Stimulated activated CD8-positive, alpha-beta memory T cell treated with anti-CD3 and anti-CD28 coated beads, Interleukin-12 subunit alpha, Interleukin-12 subunit beta, amount 100 ng/mL, for 24 hours (primary cell): ENCODE results near the gene N4BP2L1.
"Not testable (repeated sequence)": the region's sequence is repeated elsewhere in the genome, so short reads cannot be mapped to it uniquely, and the experiment has no call there.

Experiments used
- DNase-seq: peaks from one replicate; pipeline ENCODE4 v3.0.0-alpha.2; 2020; ENCODE audit errors: extremely low read depth

The N4BP2L1 gene

GRCh38 chr13:32390484-32390883, 37.4 kb downstream of the N4BP2L1 start:
- DNase-seq = no peak

- no peak for DNase-seq
These were observed 37.9 kb downstream of the N4BP2L1 start for GRCh38 chr13:32390048-32390447.

GRCh38 chr13:32385410-32385809, 42.5 kb downstream of the N4BP2L1 start:
- no peak for DNase-seq

GRCh38 chr13:32384702-32385101, 43.2 kb downstream of the N4BP2L1 start:
- no peak for DNase-seq

GRCh38 chr13:32383836-32384618, 43.9 kb downstream of the N4BP2L1 start:
- DNase-seq = no peak

- DNase-seq = no peak
These were observed 46.4 kb downstream of the N4BP2L1 start for GRCh38 chr13:32381539-32381938.

- no peak for DNase-seq
These were observed 49.9 kb downstream of the N4BP2L1 start for GRCh38 chr13:32378012-32378411.

GRCh38 chr13:32376642-32377415, 51.1 kb downstream of the N4BP2L1 start:
- DNase-seq = no peak

GRCh38 chr13:32370805-32371204, 57.1 kb downstream of the N4BP2L1 start:
- DNase-seq = no peak

- DNase-seq = no peak
These were observed 65.4 kb downstream of the N4BP2L1 start for GRCh38 chr13:32362574-32362973.

GRCh38 chr13:32355935-32356334, 72.0 kb downstream of the N4BP2L1 start:
- DNase-seq = not testable (repeated sequence)

GRCh38 chr13:32354040-32354439, 73.9 kb downstream of the N4BP2L1 start:
- DNase-seq = no peak

- not testable (repeated sequence) for DNase-seq
These were observed 77.0 kb downstream of the N4BP2L1 start for GRCh38 chr13:32350839-32351441.
